WTC11 (cell line): Measurements from ENCODE around the gene COQ7.

ENCODE experiments used
- TF ChIP-seq, protein P1 (sequence below): fragments of 200-600 bp; IDR thresholded peaks from 2 replicates; pipeline ENCODE4 v1.8.0; 2022; ENCODE audit warnings: antibody characterized with exemption
- TF ChIP-seq, protein P2 (sequence below): sonication (generic); formaldehyde crosslinking; IDR thresholded peaks from 2 replicates; pipeline ENCODE4 v1.8.1; 2022; ENCODE audit warnings: low read depth, mild to moderate bottlenecking, moderate library complexity, missing genetic modification reagents, borderline replicate concordance

DNA sequence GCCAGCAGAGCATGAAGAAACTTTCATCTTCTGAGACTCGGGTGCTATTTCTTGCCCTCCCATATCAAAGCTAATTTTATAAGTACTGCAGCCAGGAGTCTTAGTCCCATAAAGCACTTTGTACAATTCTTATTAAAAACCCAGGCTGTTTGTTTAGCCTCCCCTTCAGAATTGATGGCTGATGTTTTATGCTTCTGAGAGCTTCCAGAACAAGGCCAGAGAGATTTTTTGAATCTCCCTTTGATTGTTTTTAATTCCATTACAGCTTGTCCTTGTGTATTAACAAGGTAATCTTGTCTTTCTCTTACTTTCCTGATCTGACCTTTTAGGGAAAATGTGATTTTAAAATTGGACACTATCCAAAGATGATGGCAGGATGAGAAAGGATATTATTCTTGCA is 16.3 kb downstream of the COQ7 start:
- TF ChIP-seq, protein P1, sequence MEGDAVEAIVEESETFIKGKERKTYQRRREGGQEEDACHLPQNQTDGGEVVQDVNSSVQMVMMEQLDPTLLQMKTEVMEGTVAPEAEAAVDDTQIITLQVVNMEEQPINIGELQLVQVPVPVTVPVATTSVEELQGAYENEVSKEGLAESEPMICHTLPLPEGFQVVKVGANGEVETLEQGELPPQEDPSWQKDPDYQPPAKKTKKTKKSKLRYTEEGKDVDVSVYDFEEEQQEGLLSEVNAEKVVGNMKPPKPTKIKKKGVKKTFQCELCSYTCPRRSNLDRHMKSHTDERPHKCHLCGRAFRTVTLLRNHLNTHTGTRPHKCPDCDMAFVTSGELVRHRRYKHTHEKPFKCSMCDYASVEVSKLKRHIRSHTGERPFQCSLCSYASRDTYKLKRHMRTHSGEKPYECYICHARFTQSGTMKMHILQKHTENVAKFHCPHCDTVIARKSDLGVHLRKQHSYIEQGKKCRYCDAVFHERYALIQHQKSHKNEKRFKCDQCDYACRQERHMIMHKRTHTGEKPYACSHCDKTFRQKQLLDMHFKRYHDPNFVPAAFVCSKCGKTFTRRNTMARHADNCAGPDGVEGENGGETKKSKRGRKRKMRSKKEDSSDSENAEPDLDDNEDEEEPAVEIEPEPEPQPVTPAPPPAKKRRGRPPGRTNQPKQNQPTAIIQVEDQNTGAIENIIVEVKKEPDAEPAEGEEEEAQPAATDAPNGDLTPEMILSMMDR, result no peak
- TF ChIP-seq, protein P2, sequence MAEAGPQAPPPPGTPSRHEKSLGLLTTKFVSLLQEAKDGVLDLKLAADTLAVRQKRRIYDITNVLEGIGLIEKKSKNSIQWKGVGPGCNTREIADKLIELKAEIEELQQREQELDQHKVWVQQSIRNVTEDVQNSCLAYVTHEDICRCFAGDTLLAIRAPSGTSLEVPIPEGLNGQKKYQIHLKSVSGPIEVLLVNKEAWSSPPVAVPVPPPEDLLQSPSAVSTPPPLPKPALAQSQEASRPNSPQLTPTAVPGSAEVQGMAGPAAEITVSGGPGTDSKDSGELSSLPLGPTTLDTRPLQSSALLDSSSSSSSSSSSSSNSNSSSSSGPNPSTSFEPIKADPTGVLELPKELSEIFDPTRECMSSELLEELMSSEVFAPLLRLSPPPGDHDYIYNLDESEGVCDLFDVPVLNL (CRISPR knock-in tag), result no peak
